Renal pelvis (tissue), 4 donors: Measurements from ENCODE around the gene PP2D1. TPM values are rescaled to one million over a fixed set of nuclear protein-coding genes. Genes with fewer than 3 reads are reported as not detected.
"Not testable (repeated sequence)": the region's sequence is repeated elsewhere in the genome, so short reads cannot be mapped to it uniquely, and the experiment has no call there.

Experiments
- DNase-seq: peaks from one replicate; pipeline ENCODE4 v3.0.0-alpha.2; 2013
- polyA plus RNA-seq, 3 donors: library from polyadenylated mRNA; unstranded; fragments of 120-200 nt; gene quantifications; one replicate each; pipeline ENCODE4 v1.2.1, GENCODE V29; 2013; ENCODE audit not compliant: insufficient read length in 3 of 3

PP2D1 gene
- polyA plus RNA-seq, 3 donors = 0.36 to 0.99 (median 0.82) TPM

DNA sequence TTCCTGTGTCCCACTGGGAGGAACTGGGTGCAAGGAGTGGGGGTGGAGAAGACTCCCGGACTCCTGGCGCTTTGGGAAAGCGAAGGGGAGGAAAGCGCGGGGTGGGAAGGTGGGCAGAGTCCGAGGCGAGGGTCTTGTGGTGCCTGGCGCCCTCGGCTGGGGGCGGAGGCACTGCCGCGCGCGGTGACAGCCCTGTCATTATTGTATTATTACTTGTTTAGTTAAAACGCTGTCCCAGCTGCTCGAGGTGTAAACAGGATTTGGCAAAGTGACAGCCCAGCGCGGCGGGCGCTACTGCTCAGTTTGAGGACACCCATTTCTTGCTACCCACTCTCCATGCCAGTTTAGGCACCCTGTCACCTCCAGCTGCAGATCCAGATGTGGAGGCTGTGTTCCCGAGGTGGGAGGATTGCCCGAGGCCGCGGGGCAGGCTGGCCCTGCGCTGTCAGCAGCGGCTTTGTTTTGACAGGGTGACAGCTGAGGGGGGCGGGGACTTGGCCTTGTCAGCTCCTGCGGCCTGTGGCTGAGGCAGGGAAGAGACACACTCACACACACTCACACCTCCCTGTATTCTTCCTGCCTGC lies 29.2 kb upstream of the PP2D1 start:
- peak; percentile 71 for DNase-seq

GRCh38 chr3:20040548-20041196 lies 28.6 kb upstream of the PP2D1 start:
- peak; percentile 58 for DNase-seq

GRCh38 chr3:20039765-20040547 lies 27.9 kb upstream of the PP2D1 start, which contains the start of gene KAT2B:
KAT2B (plus strand) TSS chr3:20040446; CDS start chr3:20040478, 32 bp downstream.
- peak; percentile 81 for DNase-seq

DNA sequence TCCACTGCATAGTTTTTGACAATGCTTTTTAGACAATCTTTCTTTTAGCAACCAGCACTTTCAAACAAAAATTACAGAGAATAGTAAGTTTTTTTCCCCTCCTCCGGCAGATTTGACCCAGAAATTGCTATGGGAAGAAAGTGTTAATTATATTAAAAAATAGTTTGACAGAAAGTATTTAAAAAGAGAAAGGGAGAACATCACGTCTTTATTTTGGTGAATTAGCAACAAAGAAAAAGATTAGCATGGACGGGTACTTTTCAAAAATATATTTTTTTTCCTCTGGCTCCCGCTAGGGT lies 27.4 kb upstream of the PP2D1 start:
- no peak for DNase-seq

GRCh38 chr3:20038699-20039465 lies 26.8 kb upstream of the PP2D1 start:
- no peak for DNase-seq

GRCh38 chr3:20037255-20037996 lies 25.4 kb upstream of the PP2D1 start:
- DNase-seq = no peak

- no peak for DNase-seq
Observed at GRCh38 chr3:20035019-20035418, 23.0 kb upstream of the PP2D1 start.

DNA sequence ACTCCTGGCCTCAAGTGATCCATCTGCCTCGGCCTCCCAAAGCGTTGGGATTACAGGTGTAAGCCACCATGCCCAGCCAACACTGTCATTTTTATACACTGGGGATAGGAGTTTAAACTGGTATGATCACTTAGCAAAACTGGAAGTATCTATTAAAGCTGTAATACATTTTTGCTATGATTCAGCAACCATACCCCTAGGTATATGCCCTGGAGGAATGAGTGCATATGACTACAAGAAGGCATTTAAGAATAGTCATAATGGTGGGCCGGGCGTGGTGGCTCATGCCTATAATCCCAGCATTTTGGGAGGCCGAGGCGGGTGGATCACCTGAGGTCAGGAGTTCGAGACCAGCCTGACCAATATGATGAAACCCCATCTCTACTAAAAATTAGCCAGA lies 19.9 kb upstream of the PP2D1 start:
- DNase-seq = not testable (repeated sequence)

DNA sequence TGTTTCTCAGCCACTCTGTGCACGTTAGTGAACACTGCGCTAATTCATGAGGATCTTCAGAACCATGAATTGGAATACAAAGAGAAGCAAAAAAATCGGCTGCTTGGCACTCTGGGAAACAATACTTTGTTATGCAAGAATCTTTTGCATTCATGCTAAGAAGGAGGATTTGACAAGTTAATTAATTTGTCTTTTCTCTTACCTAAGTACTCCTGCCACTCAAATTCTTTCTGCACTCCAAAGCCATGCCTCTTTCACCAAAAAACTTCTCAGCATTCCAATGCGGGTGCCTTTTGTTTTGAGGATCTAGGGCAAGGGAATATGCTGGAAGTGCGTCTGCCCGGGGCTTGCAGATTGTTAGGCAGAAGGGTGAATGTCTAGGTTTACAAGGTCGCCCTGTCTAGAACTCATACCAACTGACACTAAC lies 16.9 kb upstream of the PP2D1 start:
- DNase-seq = no peak

GRCh38 chr3:20027136-20027535 lies 15.1 kb upstream of the PP2D1 start:
- no peak for DNase-seq

- no peak for DNase-seq
Observed at GRCh38 chr3:20023623-20024405, 11.8 kb upstream of the PP2D1 start.

- DNase-seq = no peak
Observed at GRCh38 chr3:20022954-20023622, 11.0 kb upstream of the PP2D1 start.

GRCh38 chr3:20016076-20016475 lies 4.0 kb upstream of the PP2D1 start:
- not testable (repeated sequence) for DNase-seq

GRCh38 chr3:20015525-20015924 lies 3.5 kb upstream of the PP2D1 start:
- no peak for DNase-seq

GRCh38 chr3:20013396-20013795 lies 1.3 kb upstream of the PP2D1 start:
- DNase-seq = no peak

- no peak for DNase-seq
Observed at GRCh38 chr3:20008646-20009045, 3.4 kb downstream of the PP2D1 start.

DNA sequence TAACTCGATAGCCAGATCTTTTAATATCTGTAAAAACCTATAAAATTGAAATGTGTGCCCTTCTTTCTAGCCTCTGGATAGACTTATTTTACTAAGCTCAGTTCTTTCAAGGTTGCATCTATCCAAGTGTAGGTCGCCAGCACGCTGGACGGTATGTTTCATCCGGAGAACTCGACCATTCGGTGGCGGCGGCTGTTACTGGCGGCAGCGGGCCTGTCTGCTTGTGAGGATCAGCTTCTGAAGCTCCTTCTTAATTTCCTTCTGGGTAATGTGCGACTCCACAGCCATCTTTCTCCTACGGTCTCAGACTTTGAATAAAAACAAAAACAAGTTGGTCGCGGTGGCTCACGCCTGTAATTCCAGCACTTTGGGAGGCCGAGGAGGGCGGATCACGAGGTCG lies 4.1 kb downstream of the PP2D1 start:
- no peak for DNase-seq

DNA sequence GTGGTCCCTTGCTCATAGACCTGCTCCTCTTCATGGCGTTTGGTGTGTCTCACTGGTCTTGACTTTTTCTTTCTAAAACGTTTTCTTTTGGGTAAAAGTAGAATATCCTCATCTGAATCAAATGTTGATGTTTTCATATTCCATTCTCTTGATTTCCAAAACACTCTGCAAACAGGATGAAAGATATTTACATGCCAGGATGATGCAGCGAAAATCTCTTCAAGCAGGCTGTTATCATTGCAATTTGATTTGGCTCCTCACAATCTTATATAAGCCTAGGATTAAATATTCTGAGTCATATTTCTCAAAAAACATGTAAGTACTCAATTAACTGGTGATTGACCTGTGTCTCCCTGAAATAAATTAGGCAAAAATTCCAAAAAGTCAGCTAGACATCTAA lies 10.1 kb downstream of the PP2D1 start:
- no peak for DNase-seq

GRCh38 chr3:19997502-19997901 lies 14.6 kb downstream of the PP2D1 start:
- no peak for DNase-seq

GRCh38 chr3:19994796-19995195 lies 17.3 kb downstream of the PP2D1 start:
- no peak for DNase-seq
